HuH-7.5 (cell line): Measurements from ENCODE around the gene ENPP6.
"Not testable (repeated sequence)": the region's sequence is repeated elsewhere in the genome, so short reads cannot be mapped to it uniquely, and the experiment has no call there.

Experiments
- DNase-seq: peaks from one replicate; pipeline ENCODE4 v3.0.0; 2011; ENCODE audit warnings: low spot score

ENPP6 gene

DNA sequence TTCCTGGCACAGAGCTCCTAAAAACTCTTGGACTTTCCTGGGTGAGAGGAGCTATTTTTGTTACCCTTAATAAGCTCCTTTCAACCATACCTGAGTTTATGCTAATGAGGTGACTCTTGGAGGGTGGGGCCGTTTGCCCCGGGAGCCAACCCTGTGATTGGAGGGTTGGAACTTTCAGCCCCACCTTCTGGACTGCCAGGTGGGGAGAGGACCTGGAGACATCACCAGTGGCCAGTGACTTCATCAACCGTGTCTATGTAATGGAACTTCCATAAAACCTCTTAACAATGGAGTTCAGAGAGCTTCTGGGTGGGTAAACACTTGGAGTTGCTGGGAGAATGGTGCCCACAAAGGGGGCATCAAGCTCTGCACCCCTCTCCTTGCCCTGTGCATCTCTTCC, 17.9 kb upstream of the ENPP6 start:
- no peak for DNase-seq

- DNase-seq, result no peak
Measured at GRCh38 chr4:184234155-184234554, 16.5 kb upstream of the ENPP6 start.

- no peak for DNase-seq
Measured at GRCh38 chr4:184232975-184233374, 15.3 kb upstream of the ENPP6 start.

- no peak for DNase-seq
Measured at GRCh38 chr4:184232202-184232601, 14.5 kb upstream of the ENPP6 start.

GRCh38 chr4:184231573-184231972, 13.9 kb upstream of the ENPP6 start:
- DNase-seq, result no peak

GRCh38 chr4:184228056-184228705, 10.5 kb upstream of the ENPP6 start:
- DNase-seq, result no peak

DNA sequence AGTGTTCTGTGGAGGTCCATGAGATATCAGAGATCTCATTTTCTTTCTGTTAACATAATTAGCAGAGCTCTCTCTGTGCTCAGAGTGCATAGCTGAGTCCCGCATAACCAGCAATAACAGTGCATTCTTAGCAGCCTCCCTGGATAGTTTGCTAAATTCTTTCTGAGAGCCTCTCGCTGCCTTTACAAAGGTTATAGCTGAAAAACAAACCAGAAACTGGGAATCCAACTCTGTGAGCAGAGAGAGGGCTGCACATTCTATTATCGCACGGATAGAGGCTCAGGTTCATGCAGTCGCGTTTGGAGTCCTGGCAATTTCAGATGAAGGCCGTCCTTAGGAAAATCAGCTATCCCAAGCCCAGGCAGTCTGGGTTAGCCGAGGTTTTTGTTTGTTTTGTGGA, 1.2 kb downstream of the ENPP6 start:
- no peak for DNase-seq

GRCh38 chr4:184215709-184216328, 1.9 kb downstream of the ENPP6 start:
- DNase-seq, result no peak

DNA sequence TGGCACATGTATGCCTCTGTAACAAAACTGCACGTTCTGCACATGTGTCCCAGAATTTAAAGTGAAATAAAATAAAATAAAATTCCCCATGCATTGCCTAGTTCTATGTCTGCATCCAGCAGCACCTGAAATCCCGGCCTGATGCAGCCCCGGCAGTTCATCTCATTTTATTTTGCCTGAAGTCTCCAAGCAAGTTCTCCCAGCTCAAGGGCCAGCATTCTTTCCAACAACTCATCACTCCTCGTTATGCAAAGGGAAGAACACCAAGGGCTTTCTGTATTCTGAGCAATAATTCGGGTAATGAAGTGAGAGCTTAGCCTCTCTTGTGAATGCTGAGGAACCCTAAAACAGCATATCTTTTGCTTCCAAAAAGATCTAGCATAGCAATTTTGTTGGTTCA, 2.7 kb downstream of the ENPP6 start:
- no peak for DNase-seq

GRCh38 chr4:184207734-184208607, 9.7 kb downstream of the ENPP6 start:
- not testable (repeated sequence) for DNase-seq

DNA sequence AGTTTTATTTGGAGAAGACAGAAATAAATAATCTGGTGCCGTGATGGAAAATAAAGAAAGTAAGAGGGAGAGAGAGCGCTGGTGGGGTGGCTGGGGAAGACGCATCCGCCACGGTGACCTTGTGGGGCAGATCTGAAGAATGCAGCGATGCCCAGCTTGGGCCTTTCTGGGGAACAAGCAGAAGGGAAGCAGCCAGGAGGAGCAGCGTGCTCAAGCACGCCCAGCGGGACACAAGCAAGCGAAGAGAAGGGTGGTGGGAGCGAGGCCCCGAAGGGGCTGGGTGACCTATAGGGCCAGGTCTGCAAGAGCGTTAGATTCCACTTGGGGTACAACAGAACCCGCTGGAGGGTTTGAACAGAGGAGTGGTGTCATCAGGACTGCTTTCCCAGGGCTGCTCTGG, 12.4 kb downstream of the ENPP6 start:
- DNase-seq, result no peak

- DNase-seq, result no peak
Measured at GRCh38 chr4:184203300-184203699, 14.4 kb downstream of the ENPP6 start.

DNA sequence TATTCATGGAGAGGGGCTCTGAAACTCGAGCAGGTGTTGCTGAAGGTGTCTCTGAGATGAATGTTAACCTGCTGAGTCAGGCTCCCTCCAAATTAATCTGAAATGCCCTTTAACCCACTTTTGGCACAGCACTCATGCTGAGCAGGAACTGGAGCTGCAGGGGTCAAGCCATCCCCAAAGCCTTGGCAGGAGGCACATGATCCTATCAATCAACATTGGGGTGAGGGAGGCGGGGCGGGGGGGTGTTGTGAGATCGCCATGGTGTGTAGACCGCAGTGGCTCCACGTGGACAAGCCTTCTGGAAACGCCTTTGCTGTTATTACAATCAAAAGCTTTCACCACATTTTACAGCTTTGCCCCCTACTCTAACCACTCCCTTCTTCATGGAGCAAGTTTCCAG, 16.5 kb downstream of the ENPP6 start:
- DNase-seq, result no peak

GRCh38 chr4:184200296-184200695, 17.4 kb downstream of the ENPP6 start:
- DNase-seq, result no peak

GRCh38 chr4:184199780-184200179, 17.9 kb downstream of the ENPP6 start:
- DNase-seq, result no peak

DNA sequence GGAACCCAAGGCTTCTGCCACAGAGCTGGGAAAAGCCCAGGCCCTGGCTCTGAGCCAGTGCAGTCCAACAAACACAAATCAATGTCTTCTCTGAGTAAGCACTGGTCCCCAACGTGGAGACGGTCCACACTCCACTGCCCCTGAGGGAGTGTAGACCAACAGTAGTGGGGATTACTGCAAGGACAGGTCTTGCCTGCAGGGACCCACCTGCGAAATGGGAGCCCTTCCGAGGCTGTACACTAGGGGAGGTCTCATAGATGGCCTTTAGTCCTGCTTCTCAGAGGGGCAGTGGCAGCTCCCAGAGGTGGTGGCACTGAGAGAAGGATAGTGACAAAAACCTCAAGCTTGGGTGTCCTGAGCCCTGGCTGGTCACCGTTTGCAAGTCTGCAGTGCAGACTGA, 19.5 kb downstream of the ENPP6 start:
- no peak for DNase-seq

DNA sequence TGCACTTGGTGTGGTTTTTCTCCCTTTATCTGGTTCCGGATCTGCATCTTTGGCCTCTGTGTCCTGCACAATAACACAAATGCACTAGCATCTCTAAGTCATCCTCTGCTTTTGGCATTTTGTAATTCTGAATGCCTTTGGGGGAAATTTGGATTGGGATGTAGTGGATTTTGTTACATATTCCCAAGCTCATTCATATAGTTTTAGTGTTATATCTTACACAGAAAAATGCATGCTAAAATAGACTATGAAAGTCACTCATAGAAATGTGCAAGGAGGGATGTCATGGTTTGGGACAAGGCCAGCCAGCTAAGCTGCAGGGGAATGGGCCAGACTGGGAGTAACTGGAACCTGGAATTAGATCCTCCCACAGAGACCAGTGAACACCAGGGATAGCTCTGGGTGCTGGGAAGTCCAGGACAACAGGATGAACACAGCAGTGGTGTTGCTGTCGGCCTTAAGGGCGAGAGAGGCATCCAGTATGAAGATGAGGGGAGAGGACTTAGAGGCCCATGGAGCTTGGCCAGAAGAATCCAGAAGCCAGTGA, 20.1 kb downstream of the ENPP6 start:
- no peak for DNase-seq

GRCh38 chr4:184196730-184197385, 20.8 kb downstream of the ENPP6 start:
- DNase-seq, result no peak

GRCh38 chr4:184193556-184194525, 23.8 kb downstream of the ENPP6 start:
- no peak for DNase-seq

GRCh38 chr4:184192933-184193332, 24.7 kb downstream of the ENPP6 start:
- no peak for DNase-seq

DNA sequence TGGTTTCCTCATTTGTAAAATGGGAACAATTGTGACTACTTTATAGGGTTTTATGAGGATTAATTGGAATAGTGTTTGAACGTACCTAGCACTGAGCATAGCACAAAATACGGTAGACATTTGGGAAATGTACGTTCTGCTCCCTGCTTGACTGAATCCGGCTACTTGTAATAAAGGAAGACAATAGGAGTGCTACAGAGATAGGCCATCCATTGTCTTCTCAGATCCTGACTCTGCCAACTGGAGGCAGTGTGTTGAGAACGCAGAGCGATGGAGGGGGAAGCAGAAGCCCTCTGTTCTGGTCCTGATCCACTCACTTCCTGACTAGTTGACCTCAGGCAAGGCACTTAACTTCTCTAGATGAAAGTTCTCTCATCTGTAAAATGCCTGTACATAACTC, 26.4 kb downstream of the ENPP6 start:
- DNase-seq, result no peak
